Brain microvascular endothelial cell (primary cell): ENCODE measurements around the gene CRTC1.

Source experiments
- DNase-seq: peaks from one replicate; pipeline ENCODE4 v3.0.0-alpha.2; 2020
- H3K27ac ChIP-seq: fragments of 250-450 bp; sonication (Bioruptor Pico); 2 replicates; pipeline ENCODE4 v1.5.1; 2020; ENCODE audit warnings: mild to moderate bottlenecking, moderate library complexity
- H3K27me3 ChIP-seq: fragments of 250-450 bp; sonication (Bioruptor Pico); replicated peaks from 2 replicates; pipeline ENCODE4 v1.5.1; 2020; ENCODE audit warnings: mild to moderate bottlenecking
- H3K36me3 ChIP-seq: fragments of 250-450 bp; sonication (Bioruptor Pico); replicated peaks from 2 replicates; pipeline ENCODE4 v1.5.1; 2020; ENCODE audit warnings: mild to moderate bottlenecking
- H3K4me3 ChIP-seq: 2 replicates; pipeline ENCODE4 v1.5.1; 2011; ENCODE audit warnings: low read depth, mild to moderate bottlenecking, control low read depth, low read length, moderate library complexity
- in situ Hi-C: cut with HindIII; loops from 2 replicates; pipeline ENCODE4 v1.10.0; 2017; ENCODE audit warnings: low sequenced_read_pairs, low pct_ligation_motif_present
- TF ChIP-seq, protein P1 (sequence below): IDR thresholded peaks from 2 replicates; pipeline ENCODE4 v1.5.1; 2011; ENCODE audit warnings: low read depth, mild to moderate bottlenecking, moderate library complexity, low read length, control low read depth, inconsistent platforms; ENCODE audit errors: missing control alignments

Gene CRTC1

DNA sequence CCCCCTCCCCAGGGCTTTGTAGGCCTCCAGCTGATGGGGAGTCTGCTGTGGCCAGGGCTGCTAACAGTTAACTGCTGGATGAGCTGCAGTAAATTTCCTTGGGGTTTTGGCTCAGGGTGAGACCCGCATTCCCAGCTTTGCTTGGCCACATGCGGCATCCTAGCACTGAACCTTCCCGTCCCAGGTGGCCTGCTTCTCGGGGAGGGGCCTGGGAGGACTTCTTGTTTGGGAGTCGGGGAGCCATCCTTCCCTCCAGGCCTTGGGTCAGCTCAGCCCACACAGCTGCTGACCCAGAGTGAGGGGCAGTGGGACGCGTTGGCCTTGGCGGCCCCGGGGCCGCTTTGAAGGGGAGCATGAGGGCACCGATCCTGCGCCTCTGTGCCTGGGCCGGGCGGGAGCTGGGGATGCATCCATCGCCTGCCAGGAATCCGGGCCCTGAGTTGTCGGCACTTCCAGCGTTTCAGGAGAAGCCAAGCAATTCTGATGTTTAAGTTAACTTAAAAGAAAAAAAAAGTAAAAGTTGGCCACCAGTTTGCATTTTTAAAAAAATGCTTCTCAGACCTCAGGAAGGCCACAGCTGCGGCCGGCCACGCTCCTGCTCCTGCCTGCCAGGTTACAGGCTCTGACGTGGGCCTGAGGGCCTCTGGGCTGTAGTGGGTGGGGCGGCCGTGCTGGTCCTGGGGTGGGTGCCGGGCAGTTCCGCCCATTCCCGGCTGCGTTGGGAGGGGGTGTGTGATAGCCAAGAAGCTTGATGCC, 27.7 kb downstream of the CRTC1 start:
- TF ChIP-seq, protein P1, sequence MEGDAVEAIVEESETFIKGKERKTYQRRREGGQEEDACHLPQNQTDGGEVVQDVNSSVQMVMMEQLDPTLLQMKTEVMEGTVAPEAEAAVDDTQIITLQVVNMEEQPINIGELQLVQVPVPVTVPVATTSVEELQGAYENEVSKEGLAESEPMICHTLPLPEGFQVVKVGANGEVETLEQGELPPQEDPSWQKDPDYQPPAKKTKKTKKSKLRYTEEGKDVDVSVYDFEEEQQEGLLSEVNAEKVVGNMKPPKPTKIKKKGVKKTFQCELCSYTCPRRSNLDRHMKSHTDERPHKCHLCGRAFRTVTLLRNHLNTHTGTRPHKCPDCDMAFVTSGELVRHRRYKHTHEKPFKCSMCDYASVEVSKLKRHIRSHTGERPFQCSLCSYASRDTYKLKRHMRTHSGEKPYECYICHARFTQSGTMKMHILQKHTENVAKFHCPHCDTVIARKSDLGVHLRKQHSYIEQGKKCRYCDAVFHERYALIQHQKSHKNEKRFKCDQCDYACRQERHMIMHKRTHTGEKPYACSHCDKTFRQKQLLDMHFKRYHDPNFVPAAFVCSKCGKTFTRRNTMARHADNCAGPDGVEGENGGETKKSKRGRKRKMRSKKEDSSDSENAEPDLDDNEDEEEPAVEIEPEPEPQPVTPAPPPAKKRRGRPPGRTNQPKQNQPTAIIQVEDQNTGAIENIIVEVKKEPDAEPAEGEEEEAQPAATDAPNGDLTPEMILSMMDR: no peak
- Histone ChIP-seq H3K36me3 (no peaks in the 10 kb centered on the region), H3K27ac (no peak overlapping the region), H3K27me3 (no peaks in the 10 kb centered on the region), H3K4me3 (no peak overlapping the region)
- in situ Hi-C loops: no loop called here
- DNase-seq: no peak

DNA sequence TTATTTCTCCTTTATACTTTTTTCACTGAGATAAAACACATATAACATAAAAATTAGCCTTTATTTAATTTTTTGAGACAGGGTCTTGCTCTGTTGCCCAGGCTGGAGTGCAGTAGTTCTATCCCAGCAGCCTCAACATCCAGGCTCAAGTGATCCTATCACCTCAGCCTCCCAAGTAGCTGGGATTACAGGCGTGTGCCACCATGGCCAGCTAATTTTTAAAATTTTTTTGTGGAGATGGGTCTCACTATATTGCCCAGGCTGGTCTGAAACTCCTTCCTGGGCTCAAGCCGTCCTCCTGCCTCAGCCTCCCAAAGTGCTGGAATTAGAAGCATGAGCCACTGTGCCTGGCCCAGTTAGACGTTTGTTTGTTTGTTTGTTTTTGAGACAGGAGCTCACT, 28.4 kb downstream of the CRTC1 start:
- Histone ChIP-seq H3K27ac (no peak overlapping the region), H3K36me3 (no peaks in the 10 kb centered on the region), H3K4me3 (no peak overlapping the region), H3K27me3 (no peaks in the 10 kb centered on the region)
- in situ Hi-C loops: no loop called here
- TF ChIP-seq, protein P1: no peak
- no peak for DNase-seq

DNA sequence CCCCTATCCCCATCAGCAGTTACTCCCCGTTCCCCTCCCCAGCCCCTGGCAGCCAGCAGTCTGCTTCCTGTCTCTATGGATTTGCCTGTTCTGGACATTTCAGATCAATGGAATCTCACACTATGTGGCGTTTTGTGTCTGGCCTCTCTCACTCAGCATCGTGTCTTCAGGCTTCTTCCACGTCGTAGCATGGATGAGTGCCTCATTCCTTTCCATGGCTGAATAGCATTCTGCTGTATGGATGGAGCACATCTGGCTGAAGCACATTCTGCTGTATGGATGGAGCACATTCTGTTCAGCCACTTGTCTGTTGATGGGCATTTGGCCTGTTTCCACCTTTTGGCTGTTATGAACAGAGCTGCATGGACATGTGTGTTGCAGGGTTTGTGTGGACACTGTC, 29.5 kb downstream of the CRTC1 start:
- no peak overlapping the region for H3K27ac ChIP-seq
- H3K27me3 ChIP-seq: no peaks in the 10 kb centered on the region
- DNase-seq: no peak
- TF ChIP-seq, protein P1: no peak
- in situ Hi-C loops: no loop called here
- H3K4me3 ChIP-seq: no peak overlapping the region
- no peaks in the 10 kb centered on the region for H3K36me3 ChIP-seq

DNA sequence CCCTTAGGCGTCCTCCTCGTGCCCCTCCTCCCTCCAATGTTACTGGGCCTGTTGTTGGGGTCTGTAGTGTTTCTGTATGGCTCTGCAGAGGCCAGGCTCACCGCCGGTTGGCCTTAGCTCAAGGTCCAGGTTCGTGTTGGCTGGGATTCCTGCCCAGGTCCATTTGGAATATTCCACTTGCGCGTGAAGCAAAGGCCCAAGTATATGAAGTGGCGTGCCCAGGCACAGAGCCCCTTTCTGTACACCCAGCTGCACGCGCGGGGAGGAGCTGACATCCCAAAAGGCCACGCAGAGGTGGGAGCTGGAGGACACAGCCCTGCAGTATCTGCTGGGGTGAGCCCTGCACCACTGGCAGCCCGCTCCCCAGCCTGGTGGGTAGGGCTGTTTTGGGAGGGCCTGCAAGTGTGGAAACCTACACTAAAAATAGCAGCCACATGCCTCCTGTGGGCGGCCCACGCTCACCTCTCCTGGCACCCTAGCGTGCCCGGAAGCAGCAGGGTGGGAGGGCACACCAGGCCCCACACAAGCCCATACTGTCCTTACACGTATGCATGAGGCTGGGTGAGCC, 30.2 kb downstream of the CRTC1 start:
- no peaks in the 10 kb centered on the region for H3K27me3 ChIP-seq
- TF ChIP-seq, protein P1: no peak
- no peaks in the 10 kb centered on the region for H3K36me3 ChIP-seq
- no peak overlapping the region for H3K27ac ChIP-seq
- in situ Hi-C loops: no loop called here
- H3K4me3 ChIP-seq: no peak overlapping the region
- DNase-seq: no peak

DNA sequence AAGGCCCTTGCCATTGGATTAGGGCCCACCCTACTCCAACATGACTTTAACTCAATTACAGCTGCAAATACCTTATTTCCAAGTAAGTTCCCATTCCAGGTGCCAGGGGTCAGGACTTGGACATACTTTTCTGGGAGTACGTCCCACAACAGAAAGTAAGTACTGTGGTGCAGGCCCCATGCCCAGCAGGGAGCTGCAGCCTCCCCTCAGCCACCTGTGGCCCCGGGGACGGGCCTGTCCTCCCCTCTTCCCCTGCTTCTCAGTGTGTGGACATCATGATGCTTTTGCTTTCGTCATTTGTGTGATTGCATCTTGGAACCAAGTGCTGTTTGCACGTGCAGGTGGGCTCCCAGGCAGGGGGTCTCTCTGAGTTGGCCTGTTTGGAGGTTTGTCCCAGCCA, 31.9 kb downstream of the CRTC1 start:
- in situ Hi-C loops: no loop called here
- DNase-seq: no peak
- no peak overlapping the region for H3K4me3 ChIP-seq
- H3K36me3 ChIP-seq: no peaks in the 10 kb centered on the region
- TF ChIP-seq, protein P1: no peak
- no peak overlapping the region for H3K27ac ChIP-seq
- no peaks in the 10 kb centered on the region for H3K27me3 ChIP-seq

DNA sequence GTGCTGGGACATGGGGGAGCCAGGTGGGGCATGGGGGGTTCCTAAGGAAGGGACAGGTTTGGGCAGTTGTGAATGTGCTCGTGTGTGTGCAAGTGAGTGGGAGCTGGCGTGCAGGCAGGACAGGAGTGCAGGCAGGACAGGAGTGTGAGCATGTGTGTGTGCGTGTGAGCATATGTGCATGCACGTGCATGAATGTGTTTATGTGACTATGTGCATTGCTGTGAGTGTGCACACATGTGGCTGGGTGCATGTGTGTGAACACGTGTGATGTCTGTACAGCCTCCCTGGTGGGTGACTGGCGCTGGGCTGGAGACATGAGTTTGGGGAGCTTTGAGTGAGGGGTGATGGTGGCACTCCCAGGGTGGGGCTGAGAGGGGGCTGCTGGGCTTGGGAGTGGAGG, 33.4 kb downstream of the CRTC1 start:
- H3K4me3 ChIP-seq: no peak overlapping the region
- H3K36me3 ChIP-seq: no peaks in the 10 kb centered on the region
- in situ Hi-C loops: no loop called here
- no peak overlapping the region for H3K27ac ChIP-seq
- no peaks in the 10 kb centered on the region for H3K27me3 ChIP-seq
- DNase-seq: no peak
- TF ChIP-seq, protein P1: no peak
